Activated CD8-positive, alpha-beta T cell treated with anti-CD3 and anti-CD28 coated beads for 36 hours (primary cell): Measurements from ENCODE around the gene SNX25. TPM values are rescaled to one million over a fixed set of nuclear protein-coding genes. Genes with fewer than 3 reads are reported as not detected.

ENCODE experiments used
- ATAC-seq: fragments of 200-7000 bp; cut with Tn5 transposase; one replicate; pipeline ENCODE4 v1.10.0; 2021; ENCODE audit warnings: mild to moderate bottlenecking, moderate library complexity
- CTCF ChIA-PET: fragments of 350-600 bp; sonication (Branson Sonifier 250); formaldehyde crosslinking; loops from one replicate; lab custom pipeline; 2021; ENCODE audit warnings: antibody characterized with exemption; lab: Charles Lee
- POLR2A ChIA-PET: fragments of 350-600 bp; sonication (Branson Sonifier 250); formaldehyde crosslinking; loops from one replicate; lab custom pipeline; 2021; ENCODE audit warnings: antibody characterized with exemption; lab: Charles Lee
- DNase-seq: peaks from one replicate; pipeline ENCODE4 v3.0.0-alpha.2; 2020
- H3K27ac Mint-ChIP-seq: one replicate; pipeline ENCODE4 v1.8.0; 2021; ENCODE audit warnings: mild to moderate bottlenecking, mixed read lengths
- H3K27me3 Mint-ChIP-seq: one replicate; pipeline ENCODE4 v1.8.0; 2021; ENCODE audit warnings: mixed read lengths
- H3K36me3 Mint-ChIP-seq: one replicate; pipeline ENCODE4 v1.8.0; 2021; ENCODE audit warnings: low read depth, mixed read lengths
- H3K4me1 Mint-ChIP-seq: one replicate; pipeline ENCODE4 v1.8.0; 2021; ENCODE audit warnings: low read depth, mixed read lengths
- H3K4me3 Mint-ChIP-seq: one replicate; pipeline ENCODE4 v1.8.0; 2021; ENCODE audit warnings: mild to moderate bottlenecking, moderate library complexity, mixed read lengths
- H3K9me3 Mint-ChIP-seq: one replicate; pipeline ENCODE4 v1.8.0; 2021; ENCODE audit warnings: mixed read lengths
- intact Hi-C: fragments of 100-400 bp; cut with micrococcal nuclease; formaldehyde crosslinking; loops from one replicate; pipeline ENCODE4 v1.10.0; 2022
- total RNA-seq, 2 experiments: library from RNA; stranded (reverse); gene quantifications; one replicate each; pipeline ENCODE4 v1.2.3, GENCODE V29; 2021
- TF ChIP-seq, protein P1 (sequence below): fragments of 200-600 bp; IDR thresholded peaks from one replicate; pipeline ENCODE4 v1.8.0; 2022; ENCODE audit warnings: antibody characterized with exemption, mild to moderate bottlenecking

Gene SNX25
- total RNA-seq, 2 experiments from 2014 or later: 24.0 to 24.3 TPM

DNA sequence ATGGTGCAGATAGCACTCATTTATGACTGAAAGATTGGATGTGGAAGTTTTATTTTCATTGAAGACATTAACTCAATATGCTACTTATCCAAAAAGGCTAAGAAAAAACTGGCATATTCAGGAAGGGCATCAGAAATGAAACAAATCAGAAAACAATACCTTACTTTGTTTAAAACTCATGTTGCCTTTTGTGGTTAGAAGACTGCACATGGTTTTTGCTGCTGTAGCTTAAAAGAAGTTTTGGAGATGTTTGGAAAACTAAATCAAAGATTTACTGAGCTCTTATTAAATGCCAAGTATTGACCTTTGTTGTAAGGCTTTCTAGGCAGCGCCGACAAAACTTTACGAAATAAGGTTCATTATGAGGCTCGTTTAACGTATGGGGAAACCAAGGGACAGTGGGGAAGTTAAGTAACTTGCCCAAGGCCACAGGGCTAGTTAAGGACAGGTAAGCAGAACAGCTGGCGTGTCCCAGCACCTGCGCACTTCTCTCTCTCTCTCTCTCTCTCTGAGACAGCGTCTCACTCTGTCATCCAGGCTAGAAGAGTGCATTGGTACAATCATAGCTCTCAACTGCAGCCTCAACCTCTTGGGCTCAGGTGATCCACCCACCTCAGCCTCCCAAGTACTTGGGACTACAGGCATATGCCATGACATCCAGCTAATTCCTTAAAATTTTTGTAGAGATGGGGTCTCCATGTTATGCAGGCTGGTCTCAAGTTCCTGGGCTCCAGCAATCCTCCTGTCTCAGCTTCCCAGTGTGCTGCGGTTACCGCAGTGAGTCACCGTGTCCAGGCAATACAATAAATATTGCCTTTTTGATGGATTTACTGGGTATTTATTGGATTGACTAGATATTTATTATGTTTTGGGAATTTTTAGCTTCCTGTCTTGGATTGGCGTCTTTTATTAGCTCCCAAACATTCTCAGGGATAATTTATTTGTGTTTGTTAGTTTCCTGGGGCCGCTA lies 170.2 kb downstream of the SNX25 start:
- ATAC-seq: no peak
- ChIA-PET CTCF (interaction anchor here (0.6 kb wide), 1 partner anchor 13 kb away, joined by 3 read pairs; no protein-coding TSS in a partner anchor), POLR2A (no interaction called here)
- TF ChIP-seq, protein P1, sequence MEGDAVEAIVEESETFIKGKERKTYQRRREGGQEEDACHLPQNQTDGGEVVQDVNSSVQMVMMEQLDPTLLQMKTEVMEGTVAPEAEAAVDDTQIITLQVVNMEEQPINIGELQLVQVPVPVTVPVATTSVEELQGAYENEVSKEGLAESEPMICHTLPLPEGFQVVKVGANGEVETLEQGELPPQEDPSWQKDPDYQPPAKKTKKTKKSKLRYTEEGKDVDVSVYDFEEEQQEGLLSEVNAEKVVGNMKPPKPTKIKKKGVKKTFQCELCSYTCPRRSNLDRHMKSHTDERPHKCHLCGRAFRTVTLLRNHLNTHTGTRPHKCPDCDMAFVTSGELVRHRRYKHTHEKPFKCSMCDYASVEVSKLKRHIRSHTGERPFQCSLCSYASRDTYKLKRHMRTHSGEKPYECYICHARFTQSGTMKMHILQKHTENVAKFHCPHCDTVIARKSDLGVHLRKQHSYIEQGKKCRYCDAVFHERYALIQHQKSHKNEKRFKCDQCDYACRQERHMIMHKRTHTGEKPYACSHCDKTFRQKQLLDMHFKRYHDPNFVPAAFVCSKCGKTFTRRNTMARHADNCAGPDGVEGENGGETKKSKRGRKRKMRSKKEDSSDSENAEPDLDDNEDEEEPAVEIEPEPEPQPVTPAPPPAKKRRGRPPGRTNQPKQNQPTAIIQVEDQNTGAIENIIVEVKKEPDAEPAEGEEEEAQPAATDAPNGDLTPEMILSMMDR: no peak
- peaks cover 7% of the 10 kb centered on the region for H3K27me3 Mint-ChIP-seq
- peaks cover 9% of the 10 kb centered on the region for H3K36me3 Mint-ChIP-seq
- H3K27ac Mint-ChIP-seq: no peak overlapping the region
- H3K9me3 Mint-ChIP-seq: peaks cover 7% of the 10 kb centered on the region
- intact Hi-C loops: no loop called here
- H3K4me1 Mint-ChIP-seq: peaks cover 2% of the 10 kb centered on the region
- no peak for DNase-seq
- no peak overlapping the region for H3K4me3 Mint-ChIP-seq

DNA sequence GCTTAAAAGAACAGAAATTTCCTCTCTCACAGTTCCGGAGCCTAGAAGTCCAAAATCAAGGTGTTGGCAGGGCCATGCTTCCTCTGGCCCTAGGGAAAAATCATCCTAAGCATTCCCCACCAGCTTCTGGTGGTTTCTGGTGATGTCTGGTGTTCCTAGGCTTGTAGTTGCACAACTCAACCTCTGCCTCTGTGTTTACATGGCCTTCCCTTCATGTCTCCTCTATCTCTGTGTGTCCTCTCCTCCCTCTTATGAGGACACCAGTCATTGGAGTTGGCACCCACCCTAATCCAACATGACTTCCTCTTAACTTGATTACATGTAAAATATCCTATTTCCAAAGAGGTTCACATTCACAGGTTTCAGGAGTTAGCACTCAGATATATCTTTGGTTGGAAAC lies 170.9 kb downstream of the SNX25 start:
- intact Hi-C loops: no loop called here
- TF ChIP-seq, protein P1: no peak
- H3K4me1 Mint-ChIP-seq: peaks cover 9% of the 10 kb centered on the region
- peaks cover 14% of the 10 kb centered on the region for H3K27me3 Mint-ChIP-seq
- POLR2A ChIA-PET: no interaction called here
- CTCF ChIA-PET: no interaction called here
- peaks cover 7% of the 10 kb centered on the region for H3K9me3 Mint-ChIP-seq
- peaks cover 7% of the 10 kb centered on the region for H3K36me3 Mint-ChIP-seq
- no peak overlapping the region for H3K27ac Mint-ChIP-seq
- ATAC-seq: no peak
- no peak overlapping the region for H3K4me3 Mint-ChIP-seq
- no peak for DNase-seq

DNA sequence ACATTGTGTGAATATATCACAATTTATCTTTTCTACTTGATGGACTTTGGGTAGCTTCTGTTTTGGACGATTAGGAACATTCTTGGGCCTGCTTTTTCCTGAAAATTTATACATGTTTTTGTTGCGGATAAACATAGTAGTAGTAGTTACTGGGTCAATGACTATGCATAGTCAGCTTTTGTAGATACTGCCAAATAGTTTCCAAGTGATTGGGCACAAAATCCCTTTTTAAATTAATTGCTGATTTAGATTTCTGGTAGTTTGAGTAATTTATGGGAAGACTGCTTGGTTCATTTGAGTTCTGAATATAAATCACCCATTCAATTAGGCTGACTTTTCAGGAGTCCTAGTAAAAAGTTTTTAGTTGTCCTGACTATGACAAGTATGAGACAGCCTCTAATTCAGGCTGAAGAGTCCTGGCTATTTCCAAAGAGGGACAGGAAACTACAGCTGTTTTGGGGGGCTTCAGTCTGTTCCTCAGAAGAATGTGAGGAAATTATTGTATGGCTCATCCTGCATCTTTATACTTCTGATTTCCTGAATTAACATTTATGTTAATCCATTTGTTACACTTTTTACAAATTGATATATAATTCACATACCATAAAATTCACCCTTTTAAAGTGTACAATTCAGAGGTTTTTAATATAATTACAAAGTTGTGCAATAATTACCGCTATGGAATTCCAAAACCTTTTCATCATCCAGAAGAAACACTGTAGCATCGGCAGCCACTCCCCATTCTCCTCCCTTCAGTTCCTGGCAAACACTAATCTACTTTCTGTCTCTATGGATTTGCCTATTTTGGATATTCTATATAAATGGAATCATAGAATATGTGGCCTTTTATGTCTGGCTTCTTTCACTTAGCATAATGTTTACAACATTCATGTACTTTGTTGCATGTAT lies 172.1 kb downstream of the SNX25 start:
- ATAC-seq (no peak), DNase-seq (no peak)
- Mint-ChIP-seq H3K4me1 (peaks cover 9% of the 10 kb centered on the region), H3K27me3 (peaks cover 16% of the 10 kb centered on the region), H3K36me3 (peaks cover 7% of the 10 kb centered on the region), H3K9me3 (peaks cover 7% of the 10 kb centered on the region), H3K27ac (no peak overlapping the region), H3K4me3 (no peak overlapping the region)
- POLR2A ChIA-PET: interaction anchor here (0.6 kb wide), 1 partner anchor 17 kb away, joined by 3 read pairs; no protein-coding TSS in a partner anchor
- CTCF ChIA-PET: interaction anchor here (1.1 kb wide), 1 partner anchor 10 kb away, joined by 3 read pairs; no protein-coding TSS in a partner anchor
- intact Hi-C loops: no loop called here
- TF ChIP-seq, protein P1: no peak

DNA sequence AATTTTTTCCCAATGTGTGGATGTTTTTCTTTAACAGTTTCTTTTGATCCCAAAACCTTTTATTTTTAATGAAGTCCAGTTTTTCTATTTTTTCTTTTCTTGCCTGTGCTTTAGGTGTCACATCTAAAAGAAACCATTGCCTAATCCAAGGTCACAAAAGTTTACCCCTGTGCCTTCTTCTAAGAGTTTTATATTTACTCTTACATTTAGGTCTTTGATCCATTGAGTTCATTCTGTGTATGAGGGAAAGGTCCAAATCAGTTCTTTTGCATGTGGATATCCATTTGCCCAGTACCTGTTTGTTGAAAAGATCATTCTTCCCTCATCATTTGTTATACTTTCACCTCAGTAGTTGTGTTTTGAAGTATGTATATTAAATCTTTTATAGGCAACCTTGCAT lies 173.4 kb downstream of the SNX25 start:
- ATAC-seq: no peak
- intact Hi-C loops: no loop called here
- Mint-ChIP-seq H3K9me3 (peaks cover 7% of the 10 kb centered on the region), H3K4me1 (peaks cover 9% of the 10 kb centered on the region), H3K27me3 (peaks cover 16% of the 10 kb centered on the region), H3K4me3 (no peak overlapping the region), H3K36me3 (peaks cover 7% of the 10 kb centered on the region), H3K27ac (no peak overlapping the region)
- POLR2A ChIA-PET: no interaction called here
- CTCF ChIA-PET: no interaction called here
- DNase-seq: no peak
- TF ChIP-seq, protein P1: no peak
